Colonic mucosa (tissue), 4 donors: Measurements from ENCODE around the gene IDUA. TPM values are rescaled to one million over a fixed set of nuclear protein-coding genes. Genes with fewer than 3 reads are reported as not detected.

ENCODE experiments used
- DNase-seq: peaks from one replicate; pipeline ENCODE4 v3.0.0-alpha.2; 2020
- H3K27ac ChIP-seq: fragments of 200-600 bp; one replicate; pipeline ENCODE4 v1.8.0; 2021
- H3K27me3 ChIP-seq: fragments of 200-600 bp; one replicate; pipeline ENCODE4 v1.8.0; 2021
- H3K36me3 ChIP-seq: fragments of 200-600 bp; one replicate; pipeline ENCODE4 v1.8.0; 2021
- H3K4me1 ChIP-seq: fragments of 200-600 bp; one replicate; pipeline ENCODE4 v1.8.0; 2021; ENCODE audit warnings: mild to moderate bottlenecking
- H3K4me3 ChIP-seq: fragments of 200-600 bp; one replicate; pipeline ENCODE4 v1.8.0; 2021
- H3K9ac ChIP-seq, 2 donors: one replicate each; pipeline ENCODE4 v1.7.0; 2013; ENCODE audit warnings: control low read depth in 2 of 2, low read depth in 2 of 2, low read length in 2 of 2
- H3K9me3 ChIP-seq: fragments of 200-600 bp; one replicate; pipeline ENCODE4 v1.8.0; 2021
- CTCF ChIP-seq: fragments of 200-600 bp; IDR thresholded peaks from one replicate; pipeline ENCODE4 v1.8.0; 2022; ENCODE audit warnings: antibody characterized with exemption, mild to moderate bottlenecking
- intact Hi-C: fragments of 100-400 bp; cut with DNase I; formaldehyde crosslinking; loops from one replicate; pipeline ENCODE4 v1.14.1; 2022
- total RNA-seq, 2 donors: library from RNA; stranded (reverse); fragmentation: NEBNext Ultra II Directional in 1 of 2; extraction: Animal tissue kit (Norgen Biotek cat#: 25700) in 1 of 2; gene quantifications; one replicate each; pipeline ENCODE4 v1.2.1, GENCODE V29; 2021
- donor health status: healthy.
- donor health status: DM: no; HTN: no; CAD: no.
- donor health status: DM: no; HTN: no; CAD: no.

Gene IDUA
- total RNA-seq, 2 donors from 2014 or later, result 18.8 to 22.4 TPM

- H3K9ac ChIP-seq, result no peak overlapping the region
- DNase-seq, result no peak
- H3K27me3 ChIP-seq, result no peaks in the 10 kb centered on the region
- no peak overlapping the region for H3K27ac ChIP-seq
- H3K9me3 ChIP-seq, result no peaks in the 10 kb centered on the region
- H3K4me3 ChIP-seq, result no peak overlapping the region
- H3K4me1 ChIP-seq, result peaks cover 8% of the 10 kb centered on the region
- H3K36me3 ChIP-seq, result no peaks in the 10 kb centered on the region
- TF ChIP-seq CTCF, result no peak
- intact Hi-C loops, result no loop called here
Measured at GRCh38 chr4:1017706-1018105, 30.9 kb downstream of the IDUA start.

GRCh38 chr4:1018147-1019020 lies 31.5 kb downstream of the IDUA start:
- Histone ChIP-seq H3K9me3 (no peaks in the 10 kb centered on the region), H3K27ac (no peak overlapping the region), H3K4me1 (peaks cover 9% of the 10 kb centered on the region), H3K4me3 (no peak overlapping the region), H3K36me3 (no peaks in the 10 kb centered on the region), H3K9ac (no peak overlapping the region), H3K27me3 (no peaks in the 10 kb centered on the region)
- no peak for TF ChIP-seq CTCF
- intact Hi-C loops, result no loop called here
- DNase-seq, result no peak

GRCh38 chr4:1019320-1019719 lies 32.5 kb downstream of the IDUA start:
- no peaks in the 10 kb centered on the region for H3K9me3 ChIP-seq
- no peak for DNase-seq
- H3K4me3 ChIP-seq, result no peak overlapping the region
- H3K9ac ChIP-seq, result no peak overlapping the region
- H3K27ac ChIP-seq, result no peak overlapping the region
- intact Hi-C loops, result no loop called here
- no peak for TF ChIP-seq CTCF
- H3K36me3 ChIP-seq, result no peaks in the 10 kb centered on the region
- peaks cover 9% of the 10 kb centered on the region for H3K4me1 ChIP-seq
- H3K27me3 ChIP-seq, result no peaks in the 10 kb centered on the region

- no peak for TF ChIP-seq CTCF
- DNase-seq, result no peak
Measured at GRCh38 chr4:1019729-1020470, 33.1 kb downstream of the IDUA start.

GRCh38 chr4:1021386-1022050 lies 34.7 kb downstream of the IDUA start:
- Histone ChIP-seq H3K4me3 (no peak overlapping the region), H3K27me3 (no peaks in the 10 kb centered on the region), H3K9me3 (no peaks in the 10 kb centered on the region), H3K9ac (peak overlapping the region in 1 of 2 donors; percentile 12), H3K4me1 (peaks cover 9% of the 10 kb centered on the region), H3K27ac (no peak overlapping the region), H3K36me3 (no peaks in the 10 kb centered on the region)
- intact Hi-C loops, result no loop called here
- no peak for TF ChIP-seq CTCF
- DNase-seq, result no peak

More at GRCh38 chr4:1019729-1020470, 33.1 kb downstream of the IDUA start:
- no peak overlapping the region for H3K4me3 ChIP-seq
- peaks cover 9% of the 10 kb centered on the region for H3K4me1 ChIP-seq
- no peaks in the 10 kb centered on the region for H3K9me3 ChIP-seq
- no peak overlapping the region for H3K9ac ChIP-seq
- H3K36me3 ChIP-seq, result no peaks in the 10 kb centered on the region
- no peak overlapping the region for H3K27ac ChIP-seq
- intact Hi-C loops, result no loop called here
- H3K27me3 ChIP-seq, result no peaks in the 10 kb centered on the region
